Brain microvascular endothelial cell (primary cell): ENCODE data around the gene BTNL3.

Experiments
- DNase-seq: peaks from one replicate; pipeline ENCODE4 v3.0.0-alpha.2; 2020
- H3K27ac ChIP-seq: fragments of 250-450 bp; sonication (Bioruptor Pico); 2 replicates; pipeline ENCODE4 v1.5.1; 2020; ENCODE audit warnings: mild to moderate bottlenecking, moderate library complexity
- H3K27me3 ChIP-seq: fragments of 250-450 bp; sonication (Bioruptor Pico); replicated peaks from 2 replicates; pipeline ENCODE4 v1.5.1; 2020; ENCODE audit warnings: mild to moderate bottlenecking
- H3K36me3 ChIP-seq: fragments of 250-450 bp; sonication (Bioruptor Pico); replicated peaks from 2 replicates; pipeline ENCODE4 v1.5.1; 2020; ENCODE audit warnings: mild to moderate bottlenecking
- H3K4me3 ChIP-seq: 2 replicates; pipeline ENCODE4 v1.5.1; 2011; ENCODE audit warnings: low read depth, mild to moderate bottlenecking, control low read depth, low read length, moderate library complexity
- in situ Hi-C: cut with HindIII; loops from 2 replicates; pipeline ENCODE4 v1.10.0; 2017; ENCODE audit warnings: low sequenced_read_pairs, low pct_ligation_motif_present
- TF ChIP-seq, protein P1 (sequence below): IDR thresholded peaks from 2 replicates; pipeline ENCODE4 v1.5.1; 2011; ENCODE audit warnings: low read depth, mild to moderate bottlenecking, moderate library complexity, low read length, control low read depth, inconsistent platforms; ENCODE audit errors: missing control alignments

The BTNL3 gene, protein sequence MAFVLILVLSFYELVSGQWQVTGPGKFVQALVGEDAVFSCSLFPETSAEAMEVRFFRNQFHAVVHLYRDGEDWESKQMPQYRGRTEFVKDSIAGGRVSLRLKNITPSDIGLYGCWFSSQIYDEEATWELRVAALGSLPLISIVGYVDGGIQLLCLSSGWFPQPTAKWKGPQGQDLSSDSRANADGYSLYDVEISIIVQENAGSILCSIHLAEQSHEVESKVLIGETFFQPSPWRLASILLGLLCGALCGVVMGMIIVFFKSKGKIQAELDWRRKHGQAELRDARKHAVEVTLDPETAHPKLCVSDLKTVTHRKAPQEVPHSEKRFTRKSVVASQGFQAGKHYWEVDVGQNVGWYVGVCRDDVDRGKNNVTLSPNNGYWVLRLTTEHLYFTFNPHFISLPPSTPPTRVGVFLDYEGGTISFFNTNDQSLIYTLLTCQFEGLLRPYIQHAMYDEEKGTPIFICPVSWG

DNA sequence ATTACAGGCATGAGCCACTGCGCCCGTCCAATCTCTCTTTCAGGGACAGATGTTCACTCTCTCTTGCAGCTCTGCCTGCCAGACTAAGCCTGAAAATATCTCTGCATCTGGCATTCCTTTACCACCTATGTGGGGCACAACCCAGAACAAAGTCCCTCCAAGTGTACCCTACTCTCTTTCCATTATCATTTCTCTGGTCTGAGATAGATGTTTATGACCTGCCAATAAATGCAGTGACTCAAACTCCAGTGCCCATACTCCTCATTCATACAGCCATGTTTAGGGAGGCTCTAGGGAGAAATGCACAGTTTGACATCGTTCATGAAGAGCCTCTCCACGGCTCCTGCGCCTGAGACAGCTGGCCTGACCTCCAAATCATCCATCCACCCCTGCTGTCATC is at the start of gene BTNL3:
BTNL3 (plus strand) TSS at position 255 of the 400 bp plus-strand sequence. CDS start 183 bp downstream, outside the sequence.
- in situ Hi-C loops: no loop called here
- H3K27me3 ChIP-seq: no peaks in the 10 kb centered on the region
- no peak within 1 kb of the TSS for H3K4me3 ChIP-seq
- no peaks in the 10 kb centered on the region for H3K36me3 ChIP-seq
- no peak within 1 kb of the TSS for H3K27ac ChIP-seq
- DNase-seq: no peak
- TF ChIP-seq, protein P1, sequence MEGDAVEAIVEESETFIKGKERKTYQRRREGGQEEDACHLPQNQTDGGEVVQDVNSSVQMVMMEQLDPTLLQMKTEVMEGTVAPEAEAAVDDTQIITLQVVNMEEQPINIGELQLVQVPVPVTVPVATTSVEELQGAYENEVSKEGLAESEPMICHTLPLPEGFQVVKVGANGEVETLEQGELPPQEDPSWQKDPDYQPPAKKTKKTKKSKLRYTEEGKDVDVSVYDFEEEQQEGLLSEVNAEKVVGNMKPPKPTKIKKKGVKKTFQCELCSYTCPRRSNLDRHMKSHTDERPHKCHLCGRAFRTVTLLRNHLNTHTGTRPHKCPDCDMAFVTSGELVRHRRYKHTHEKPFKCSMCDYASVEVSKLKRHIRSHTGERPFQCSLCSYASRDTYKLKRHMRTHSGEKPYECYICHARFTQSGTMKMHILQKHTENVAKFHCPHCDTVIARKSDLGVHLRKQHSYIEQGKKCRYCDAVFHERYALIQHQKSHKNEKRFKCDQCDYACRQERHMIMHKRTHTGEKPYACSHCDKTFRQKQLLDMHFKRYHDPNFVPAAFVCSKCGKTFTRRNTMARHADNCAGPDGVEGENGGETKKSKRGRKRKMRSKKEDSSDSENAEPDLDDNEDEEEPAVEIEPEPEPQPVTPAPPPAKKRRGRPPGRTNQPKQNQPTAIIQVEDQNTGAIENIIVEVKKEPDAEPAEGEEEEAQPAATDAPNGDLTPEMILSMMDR: no peak

DNA sequence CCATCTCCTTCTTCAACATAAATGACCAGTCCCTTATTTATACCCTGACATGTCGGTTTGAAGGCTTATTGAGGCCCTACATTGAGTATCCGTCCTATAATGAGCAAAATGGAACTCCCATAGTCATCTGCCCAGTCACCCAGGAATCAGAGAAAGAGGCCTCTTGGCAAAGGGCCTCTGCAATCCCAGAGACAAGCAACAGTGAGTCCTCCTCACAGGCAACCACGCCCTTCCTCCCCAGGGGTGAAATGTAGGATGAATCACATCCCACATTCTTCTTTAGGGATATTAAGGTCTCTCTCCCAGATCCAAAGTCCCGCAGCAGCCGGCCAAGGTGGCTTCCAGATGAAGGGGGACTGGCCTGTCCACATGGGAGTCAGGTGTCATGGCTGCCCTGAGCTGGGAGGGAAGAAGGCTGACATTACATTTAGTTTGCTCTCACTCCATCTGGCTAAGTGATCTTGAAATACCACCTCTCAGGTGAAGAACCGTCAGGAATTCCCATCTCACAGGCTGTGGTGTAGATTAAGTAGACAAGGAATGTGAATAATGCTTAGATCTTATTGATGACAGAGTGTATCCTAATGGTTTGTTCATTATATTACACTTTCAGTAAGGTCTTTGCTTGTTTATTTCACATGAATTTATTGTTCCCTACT is 38.2 kb upstream of the BTNL3 start:
- Histone ChIP-seq H3K27ac (no peak overlapping the region), H3K27me3 (no peaks in the 10 kb centered on the region), H3K4me3 (no peak overlapping the region), H3K36me3 (no peaks in the 10 kb centered on the region)
- DNase-seq: no peak
- TF ChIP-seq, protein P1: no peak
- in situ Hi-C loops: no loop called here

DNA sequence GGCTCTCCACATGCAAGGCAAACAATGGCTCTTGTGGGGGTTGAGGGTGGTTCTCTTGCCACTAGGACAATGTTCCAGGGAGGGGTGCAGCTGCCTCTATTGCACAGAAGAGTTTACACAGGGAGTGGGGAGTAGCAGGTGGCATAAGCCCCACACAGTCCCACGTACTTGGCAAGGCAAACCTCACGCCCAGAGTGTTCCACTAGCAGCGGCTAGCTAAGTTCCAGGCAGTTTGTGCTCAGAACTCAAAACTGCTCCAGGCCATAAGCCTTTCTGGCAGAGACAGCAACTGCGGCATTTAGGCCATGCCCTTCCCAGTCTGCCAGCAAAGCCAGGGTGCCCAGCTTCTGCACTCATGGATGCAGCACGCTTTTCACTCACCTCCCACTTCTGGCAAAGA is 29.0 kb upstream of the BTNL3 start:
- Histone ChIP-seq H3K36me3 (no peaks in the 10 kb centered on the region), H3K27me3 (no peaks in the 10 kb centered on the region), H3K27ac (no peak overlapping the region), H3K4me3 (no peak overlapping the region)
- no peak for DNase-seq
- in situ Hi-C loops: no loop called here
- TF ChIP-seq, protein P1: no peak

DNA sequence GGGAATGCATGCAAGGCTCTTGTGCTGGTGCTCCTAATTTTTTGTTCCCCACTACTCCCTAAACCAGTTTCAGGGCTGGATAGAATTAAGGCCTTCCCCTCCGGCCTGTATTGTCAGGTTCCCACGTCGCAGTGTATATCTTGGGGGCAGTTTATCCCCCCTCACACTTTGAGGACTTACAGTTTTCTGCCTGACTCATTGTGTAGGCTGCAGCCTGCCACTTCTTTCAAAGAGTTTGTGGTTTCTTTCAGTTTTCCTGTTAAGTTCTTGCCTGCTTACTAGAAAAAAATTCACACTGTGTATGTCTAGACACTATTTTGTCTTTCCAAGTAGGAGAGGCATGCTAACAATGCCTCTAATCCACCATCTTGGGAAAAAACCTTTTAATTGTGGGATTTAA is 28.4 kb upstream of the BTNL3 start:
- no peaks in the 10 kb centered on the region for H3K27me3 ChIP-seq
- TF ChIP-seq, protein P1: no peak
- in situ Hi-C loops: no loop called here
- H3K4me3 ChIP-seq: no peak overlapping the region
- H3K36me3 ChIP-seq: no peaks in the 10 kb centered on the region
- no peak overlapping the region for H3K27ac ChIP-seq
- DNase-seq: peak; percentile 21

DNA sequence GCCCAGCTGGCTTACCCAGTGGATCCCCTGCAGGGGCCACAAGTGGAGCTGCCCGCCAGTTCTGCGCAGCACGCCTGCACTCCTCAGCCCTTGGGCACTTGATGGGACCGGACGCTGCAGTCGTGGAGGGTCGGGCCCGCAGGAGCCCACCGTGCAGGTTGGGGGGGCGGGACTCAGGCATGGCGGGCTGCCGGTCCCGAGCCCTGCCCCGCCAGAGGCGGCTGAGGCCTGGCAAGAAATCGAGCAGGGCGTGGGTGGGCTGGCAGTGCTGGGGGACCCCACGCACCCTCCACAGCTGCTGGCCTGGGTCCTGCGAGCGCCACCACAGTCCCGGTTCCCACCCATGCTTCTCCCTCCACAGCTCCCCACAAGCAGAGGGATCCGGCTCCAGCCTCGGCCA is 19.2 kb upstream of the BTNL3 start:
- DNase-seq: no peak
- TF ChIP-seq, protein P1: no peak
- Histone ChIP-seq H3K4me3 (no peak overlapping the region), H3K36me3 (no peaks in the 10 kb centered on the region), H3K27ac (no peak overlapping the region), H3K27me3 (no peaks in the 10 kb centered on the region)
- in situ Hi-C loops: no loop called here
